ENCODE results near the gene C5orf52. TPM values are rescaled to one million over a fixed set of nuclear protein-coding genes. Genes with fewer than 3 reads are reported as not detected.
A peak's percentile ranks its signal among the peaks of the same experiment; 100 is the strongest.

Gene C5orf52
- total RNA-seq, 1 donor from 2014 or later = not detected

GRCh38 chr5:157657516-157657915, 13.8 kb upstream of the C5orf52 start:
- Histone ChIP-seq H3K27me3 (ENCODE audit: low read depth) (no peaks in the 10 kb centered on the region), H3K4me3 (no peak overlapping the region), H3K36me3 (no peaks in the 10 kb centered on the region), H3K4me1 (no peaks in the 10 kb centered on the region), H3K9me3 (peaks cover 9% of the 10 kb centered on the region), H3K27ac (no peak overlapping the region)
- intact Hi-C loops (cut with DNase I) = no loop called here
- no peak for ATAC-seq
- no peak for DNase-seq
- no peak for TF ChIP-seq CTCF (IDR thresholded peaks at IDR 0.05)

- intact Hi-C loops (cut with DNase I) = no loop called here
- no peak for TF ChIP-seq CTCF (IDR thresholded peaks at IDR 0.05)
- ATAC-seq = no peak
Observed at GRCh38 chr5:157658893-157659292, 12.4 kb upstream of the C5orf52 start.

GRCh38 chr5:157659868-157660660, 11.3 kb upstream of the C5orf52 start:
- intact Hi-C loops (cut with DNase I) = no loop called here
- Histone ChIP-seq H3K27me3 (ENCODE audit: low read depth) (no peaks in the 10 kb centered on the region), H3K4me1 (no peaks in the 10 kb centered on the region), H3K36me3 (no peaks in the 10 kb centered on the region), H3K27ac (no peak overlapping the region), H3K4me3 (no peak overlapping the region), H3K9me3 (peaks cover 9% of the 10 kb centered on the region)
- ATAC-seq (no peak), DNase-seq (no peak)
- no peak for TF ChIP-seq CTCF (IDR thresholded peaks at IDR 0.05)

More at GRCh38 chr5:157658893-157659292, 12.4 kb upstream of the C5orf52 start:
- no peak for DNase-seq
- Histone ChIP-seq H3K4me3 (no peak overlapping the region), H3K9me3 (peaks cover 9% of the 10 kb centered on the region), H3K36me3 (no peaks in the 10 kb centered on the region), H3K27me3 (ENCODE audit: low read depth) (no peaks in the 10 kb centered on the region), H3K27ac (no peak overlapping the region), H3K4me1 (no peaks in the 10 kb centered on the region)

GRCh38 chr5:157665467-157666070, 5.8 kb upstream of the C5orf52 start:
- intact Hi-C loops (cut with DNase I) = no loop called here
- ATAC-seq = peak in 1 of 2 donors; percentile 15
- H3K4me1 ChIP-seq = peaks cover 4% of the 10 kb centered on the region
- H3K4me3 ChIP-seq = no peak overlapping the region
- no peaks in the 10 kb centered on the region for H3K9me3 ChIP-seq
- no peak overlapping the region for H3K27ac ChIP-seq
- H3K36me3 ChIP-seq = no peaks in the 10 kb centered on the region
- no peak for TF ChIP-seq CTCF (IDR thresholded peaks at IDR 0.05)
- DNase-seq = no peak
- H3K27me3 ChIP-seq (ENCODE audit: low read depth) = peaks cover under 1% of the 10 kb centered on the region

GRCh38 chr5:157668356-157668755, 3.0 kb upstream of the C5orf52 start:
- TF ChIP-seq CTCF (IDR thresholded peaks at IDR 0.05) = no peak
- DNase-seq = no peak

More at GRCh38 chr5:157668356-157668755, 3.0 kb upstream of the C5orf52 start:
- no peak overlapping the region for H3K27ac ChIP-seq
- H3K4me3 ChIP-seq = no peak overlapping the region
- H3K9me3 ChIP-seq = no peaks in the 10 kb centered on the region
- no peak for ATAC-seq
- intact Hi-C loops (cut with DNase I) = no loop called here
- peaks cover 19% of the 10 kb centered on the region for H3K27me3 ChIP-seq (ENCODE audit: low read depth)
- no peaks in the 10 kb centered on the region for H3K36me3 ChIP-seq
- peaks cover 16% of the 10 kb centered on the region for H3K4me1 ChIP-seq
